SJSA1 (cell line): ENCODE results near the gene AK5. TPM values are rescaled to one million over a fixed set of nuclear protein-coding genes. Genes with fewer than 3 reads are reported as not detected.

Experiments used
- DNase-seq, 2 experiments: peaks; one replicate each; pipeline ENCODE4 v3.0.0-alpha.2; 2015 to 2020; ENCODE audit warnings: low spot score in 2 of 2, low read depth in 1 of 2
- H3K27ac ChIP-seq: fragments of 250-450 bp; sonication (Bioruptor Pico); 2 replicates; pipeline ENCODE4 v1.5.1; 2020; ENCODE audit warnings: mild to moderate bottlenecking, moderate library complexity
- H3K27me3 ChIP-seq: fragments of 250-450 bp; sonication (Bioruptor Pico); replicated peaks from 2 replicates; pipeline ENCODE4 v1.5.1; 2020; ENCODE audit warnings: mild to moderate bottlenecking, moderate library complexity
- H3K36me3 ChIP-seq: fragments of 250-450 bp; sonication (Bioruptor Pico); 2 replicates; pipeline ENCODE4 v1.5.1; 2020; ENCODE audit warnings: mild to moderate bottlenecking
- H3K4me1 ChIP-seq: fragments of 250-450 bp; sonication (Bioruptor Pico); replicated peaks from 2 replicates; pipeline ENCODE4 v1.6.1; 2021; ENCODE audit warnings: mild to moderate bottlenecking
- H3K4me3 ChIP-seq: fragments of 250-450 bp; sonication (Bioruptor Pico); 2 replicates; pipeline ENCODE4 v1.5.1; 2020; ENCODE audit warnings: mild to moderate bottlenecking
- H3K9me3 ChIP-seq: fragments of 250-450 bp; sonication (Bioruptor Pico); replicated peaks from 2 replicates; pipeline ENCODE4 v1.5.1; 2020; ENCODE audit warnings: mild to moderate bottlenecking
- total RNA-seq: library from RNA; depleted of rRNA; stranded (reverse); fragments of >200 nt; shearing (Covaris generic); gene quantifications from 2 replicates; pipeline ENCODE4 v1.2.3, GENCODE V29; 2014; rRNA removed

AK5 gene, protein sequence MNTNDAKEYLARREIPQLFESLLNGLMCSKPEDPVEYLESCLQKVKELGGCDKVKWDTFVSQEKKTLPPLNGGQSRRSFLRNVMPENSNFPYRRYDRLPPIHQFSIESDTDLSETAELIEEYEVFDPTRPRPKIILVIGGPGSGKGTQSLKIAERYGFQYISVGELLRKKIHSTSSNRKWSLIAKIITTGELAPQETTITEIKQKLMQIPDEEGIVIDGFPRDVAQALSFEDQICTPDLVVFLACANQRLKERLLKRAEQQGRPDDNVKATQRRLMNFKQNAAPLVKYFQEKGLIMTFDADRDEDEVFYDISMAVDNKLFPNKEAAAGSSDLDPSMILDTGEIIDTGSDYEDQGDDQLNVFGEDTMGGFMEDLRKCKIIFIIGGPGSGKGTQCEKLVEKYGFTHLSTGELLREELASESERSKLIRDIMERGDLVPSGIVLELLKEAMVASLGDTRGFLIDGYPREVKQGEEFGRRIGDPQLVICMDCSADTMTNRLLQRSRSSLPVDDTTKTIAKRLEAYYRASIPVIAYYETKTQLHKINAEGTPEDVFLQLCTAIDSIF
- total RNA-seq = 0.60 and 1.4 TPM in 2 replicates

- Histone ChIP-seq H3K9me3 (no peaks in the 10 kb centered on the region; the same call in 1 of the 2 replicates), H3K4me1 (peaks cover 14% of the 10 kb centered on the region), H3K27me3 (peaks cover 41% of the 10 kb centered on the region), H3K4me3 (peak within 1 kb of the TSS; percentile 47), H3K27ac (no peak within 1 kb of the TSS), H3K36me3 (no peaks in the 10 kb centered on the region)
- DNase-seq = peak; percentile 36 to 47
These were observed at the start of gene AK5 for GRCh38 chr1:77281491-77282186. TSS of gene AK5 (plus strand) at chr1:77282019. CDS start at chr1:77282314, 295 bp downstream.

- Histone ChIP-seq H3K36me3 (no peaks in the 10 kb centered on the region), H3K4me3 (no peak overlapping the region), H3K27ac (no peak overlapping the region), H3K4me1 (no peaks in the 10 kb centered on the region), H3K9me3 (no peaks in the 10 kb centered on the region), H3K27me3 (no peaks in the 10 kb centered on the region)
- DNase-seq = no peak
These were observed 49.0 kb upstream of the AK5 start for GRCh38 chr1:77232829-77233228.

GRCh38 chr1:77234096-77234495 lies 47.7 kb upstream of the AK5 start:
- Histone ChIP-seq H3K27me3 (no peaks in the 10 kb centered on the region), H3K4me3 (no peak overlapping the region), H3K27ac (no peak overlapping the region), H3K9me3 (no peaks in the 10 kb centered on the region), H3K36me3 (no peaks in the 10 kb centered on the region), H3K4me1 (no peaks in the 10 kb centered on the region)
- DNase-seq = no peak

DNA sequence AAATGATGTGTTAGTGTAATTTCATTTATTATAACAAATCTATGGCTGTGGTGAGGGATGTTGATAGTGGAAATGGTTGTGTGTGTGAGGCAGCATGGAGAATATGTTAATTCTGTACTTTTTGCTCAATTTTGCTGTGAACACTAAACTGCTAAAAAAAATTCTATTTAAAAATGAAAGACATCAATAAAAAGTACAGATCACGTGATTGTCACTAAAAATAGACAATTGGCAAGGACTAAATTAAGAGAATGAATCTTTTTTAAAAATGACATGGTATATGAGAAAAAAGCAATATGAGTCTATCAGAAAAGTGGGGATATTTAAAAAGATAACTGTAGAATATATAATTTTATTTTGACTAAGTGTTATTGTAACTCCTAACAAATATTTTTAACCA lies 46.9 kb upstream of the AK5 start:
- H3K4me1 ChIP-seq = no peaks in the 10 kb centered on the region
- no peak overlapping the region for H3K27ac ChIP-seq
- DNase-seq = no peak
- no peaks in the 10 kb centered on the region for H3K36me3 ChIP-seq
- no peaks in the 10 kb centered on the region for H3K9me3 ChIP-seq
- no peaks in the 10 kb centered on the region for H3K27me3 ChIP-seq
- H3K4me3 ChIP-seq = no peak overlapping the region

DNA sequence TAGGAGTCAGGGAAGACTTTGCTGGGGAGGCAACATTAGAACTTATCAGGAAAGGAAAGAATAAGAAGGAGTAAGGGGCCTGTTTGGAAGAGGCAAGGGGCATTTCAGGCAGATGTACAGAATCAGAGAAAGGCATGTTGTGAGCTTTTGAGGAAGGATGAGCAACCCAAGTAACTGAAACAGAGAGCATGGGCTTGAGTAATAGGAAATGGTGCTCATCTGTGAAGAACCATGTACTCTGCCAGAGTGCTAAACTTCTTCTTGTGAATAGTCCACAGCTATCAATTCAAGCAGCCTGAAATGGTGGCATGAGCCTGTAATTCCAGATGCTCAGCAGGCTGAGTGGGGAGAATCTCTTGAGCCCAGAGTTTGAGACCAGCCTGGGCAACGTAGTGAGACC lies 43.4 kb upstream of the AK5 start:
- H3K27ac ChIP-seq = no peak overlapping the region
- H3K36me3 ChIP-seq = no peaks in the 10 kb centered on the region
- H3K4me1 ChIP-seq = no peaks in the 10 kb centered on the region
- H3K9me3 ChIP-seq = no peaks in the 10 kb centered on the region
- no peaks in the 10 kb centered on the region for H3K27me3 ChIP-seq
- H3K4me3 ChIP-seq = no peak overlapping the region
- no peak for DNase-seq

GRCh38 chr1:77239311-77239710 lies 42.5 kb upstream of the AK5 start:
- no peak for DNase-seq
- Histone ChIP-seq H3K27ac (no peak overlapping the region), H3K36me3 (no peaks in the 10 kb centered on the region), H3K4me1 (no peaks in the 10 kb centered on the region), H3K9me3 (no peaks in the 10 kb centered on the region), H3K4me3 (no peak overlapping the region), H3K27me3 (no peaks in the 10 kb centered on the region)

- no peak for DNase-seq
- H3K9me3 ChIP-seq = no peaks in the 10 kb centered on the region
These were observed 36.0 kb upstream of the AK5 start for GRCh38 chr1:77245830-77246229.

DNA sequence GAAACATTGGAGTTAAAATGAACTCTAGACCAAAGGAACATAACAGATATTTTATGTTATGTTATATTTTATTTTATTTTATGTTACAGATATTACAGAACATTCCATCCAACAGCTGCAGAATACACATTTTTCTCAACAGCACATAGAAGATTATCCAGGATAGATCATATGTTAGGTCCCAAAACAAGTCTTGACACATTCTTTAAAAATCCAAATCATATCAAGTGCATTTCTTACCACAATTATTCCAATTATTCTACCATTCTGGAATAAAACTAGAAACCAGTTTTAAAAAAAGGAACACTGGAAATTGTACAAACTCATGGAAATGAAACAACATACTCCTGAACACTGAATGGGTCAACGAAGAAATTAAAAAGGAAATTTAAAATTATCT lies 31.7 kb upstream of the AK5 start:
- DNase-seq = no peak
- no peaks in the 10 kb centered on the region for H3K36me3 ChIP-seq
- no peaks in the 10 kb centered on the region for H3K9me3 ChIP-seq
- no peaks in the 10 kb centered on the region for H3K27me3 ChIP-seq
- no peak overlapping the region for H3K27ac ChIP-seq
- no peaks in the 10 kb centered on the region for H3K4me1 ChIP-seq
- H3K4me3 ChIP-seq = no peak overlapping the region

More at GRCh38 chr1:77245830-77246229, 36.0 kb upstream of the AK5 start:
- Histone ChIP-seq H3K27me3 (no peaks in the 10 kb centered on the region), H3K4me1 (no peaks in the 10 kb centered on the region), H3K36me3 (no peaks in the 10 kb centered on the region), H3K4me3 (no peak overlapping the region), H3K27ac (no peak overlapping the region)

- Histone ChIP-seq H3K36me3 (no peaks in the 10 kb centered on the region), H3K27ac (no peak overlapping the region), H3K9me3 (no peaks in the 10 kb centered on the region; the same call in 1 of the 2 replicates), H3K27me3 (no peaks in the 10 kb centered on the region), H3K4me3 (no peak overlapping the region), H3K4me1 (no peaks in the 10 kb centered on the region)
- no peak for DNase-seq
These were observed 28.6 kb upstream of the AK5 start for GRCh38 chr1:77253211-77253610.

DNA sequence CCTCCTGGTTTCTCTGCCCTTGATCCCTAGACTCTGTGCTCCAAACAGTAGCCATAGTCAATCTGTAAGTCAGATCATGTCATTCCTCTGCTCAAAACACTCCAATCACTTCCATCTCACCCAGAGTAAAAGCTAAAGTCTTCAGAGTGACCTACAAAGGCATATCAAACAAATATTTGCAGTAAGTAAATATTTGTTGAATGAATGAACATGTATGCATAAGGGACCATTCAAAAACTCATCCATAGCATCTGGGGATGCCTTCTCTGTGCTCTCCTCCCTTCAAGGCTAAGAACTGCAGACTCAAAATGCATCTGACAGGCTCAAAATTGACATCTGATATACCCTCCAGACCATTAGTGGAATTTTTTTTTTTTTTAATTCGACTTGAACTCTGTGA lies 18.1 kb upstream of the AK5 start:
- Histone ChIP-seq H3K4me1 (no peaks in the 10 kb centered on the region), H3K27ac (no peak overlapping the region), H3K4me3 (no peak overlapping the region), H3K27me3 (peaks cover 5% of the 10 kb centered on the region; the same call in 1 of the 2 replicates), H3K9me3 (peaks cover 2% of the 10 kb centered on the region; the same call in 1 of the 2 replicates), H3K36me3 (no peaks in the 10 kb centered on the region)
- no peak for DNase-seq

DNA sequence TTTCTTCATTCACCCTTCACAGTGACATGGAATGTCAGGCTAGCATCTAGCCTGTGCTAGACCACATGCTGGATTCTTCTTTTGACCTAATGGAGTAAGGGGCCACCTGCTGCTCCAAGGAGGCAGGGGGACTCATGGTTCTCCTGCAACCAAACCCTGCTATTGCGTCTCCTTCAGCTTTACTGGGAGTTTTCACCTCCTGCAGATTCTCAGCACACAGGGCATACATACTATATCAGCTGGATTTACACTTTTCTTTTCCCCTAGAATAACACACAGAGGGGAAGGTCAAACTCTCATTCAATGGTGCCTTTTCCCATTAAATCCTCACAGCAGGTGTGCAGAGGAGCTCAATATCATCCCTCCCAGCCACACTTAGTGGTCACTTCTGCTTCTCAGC lies 16.6 kb upstream of the AK5 start:
- H3K9me3 ChIP-seq = peaks cover 2% of the 10 kb centered on the region; the same call in 1 of the 2 replicates
- H3K4me1 ChIP-seq = no peaks in the 10 kb centered on the region
- H3K4me3 ChIP-seq = no peak overlapping the region
- H3K27ac ChIP-seq = no peak overlapping the region
- H3K27me3 ChIP-seq = peaks cover 5% of the 10 kb centered on the region; the same call in 1 of the 2 replicates
- no peaks in the 10 kb centered on the region for H3K36me3 ChIP-seq
- DNase-seq = no peak

DNA sequence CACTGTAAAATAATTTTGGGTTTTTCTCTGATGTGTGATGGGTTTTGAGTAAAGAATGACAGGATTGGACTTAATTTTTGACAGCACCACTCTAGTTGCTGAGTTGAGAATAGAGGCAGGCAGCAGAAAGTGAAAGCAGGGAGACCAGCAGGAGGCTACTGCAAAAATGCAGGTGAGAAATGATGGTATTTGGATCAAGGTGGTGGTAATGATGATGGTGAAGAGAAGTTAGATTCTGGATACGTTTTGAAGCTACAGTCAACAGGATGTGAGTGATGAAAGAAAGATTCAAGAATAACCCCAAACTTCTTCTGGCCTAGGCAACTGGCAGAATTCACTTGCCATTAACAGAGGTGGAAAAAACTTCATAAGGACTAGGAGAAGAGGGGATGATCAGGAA lies 14.8 kb upstream of the AK5 start:
- no peak overlapping the region for H3K4me3 ChIP-seq
- H3K27ac ChIP-seq = no peak overlapping the region
- no peak for DNase-seq
- H3K27me3 ChIP-seq = peaks cover 5% of the 10 kb centered on the region; the same call in 1 of the 2 replicates
- H3K36me3 ChIP-seq = no peaks in the 10 kb centered on the region
- peaks cover 2% of the 10 kb centered on the region; the same call in 1 of the 2 replicates for H3K9me3 ChIP-seq
- H3K4me1 ChIP-seq = no peaks in the 10 kb centered on the region

DNA sequence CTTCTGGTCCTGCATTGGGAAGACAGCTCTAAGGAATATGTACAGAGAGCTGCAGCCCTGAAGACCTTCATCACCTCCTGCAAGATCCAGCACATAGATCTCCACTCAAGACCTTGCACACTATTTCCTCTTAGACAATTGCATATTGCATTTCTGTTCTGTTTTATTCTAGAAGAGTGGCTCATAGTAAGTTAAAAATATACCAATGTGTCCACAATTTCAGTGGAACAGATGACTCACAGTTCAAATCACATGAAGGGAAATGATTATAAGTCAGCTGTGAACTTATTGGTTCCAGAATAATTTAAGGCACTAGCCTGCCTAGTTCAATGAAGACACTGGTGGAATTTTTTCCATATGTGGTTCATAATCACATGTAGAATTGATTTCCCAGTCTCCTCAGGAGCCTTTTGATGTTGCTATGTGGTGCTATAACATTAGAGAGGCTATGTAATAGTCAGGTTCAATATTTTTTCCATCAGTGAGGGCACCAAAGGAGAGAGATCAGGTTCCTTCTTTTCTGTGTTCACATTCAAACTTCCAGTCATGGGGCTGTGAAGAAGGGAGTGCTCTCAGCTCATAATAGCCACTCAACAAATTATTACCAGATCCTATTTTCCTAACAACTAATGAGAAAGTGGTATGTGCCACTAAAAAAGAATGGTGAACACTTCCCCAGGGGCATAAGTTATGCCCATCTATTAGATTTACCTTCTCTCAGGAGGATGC lies 9.8 kb upstream of the AK5 start:
- peaks cover 2% of the 10 kb centered on the region; the same call in 1 of the 2 replicates for H3K9me3 ChIP-seq
- no peaks in the 10 kb centered on the region for H3K36me3 ChIP-seq
- no peaks in the 10 kb centered on the region for H3K4me1 ChIP-seq
- no peak overlapping the region for H3K4me3 ChIP-seq
- H3K27me3 ChIP-seq = peaks cover 5% of the 10 kb centered on the region
- no peak for DNase-seq
- no peak overlapping the region for H3K27ac ChIP-seq
